Measurements from ENCODE around the gene PIAS1.
"Not testable (repeated sequence)": the region's sequence is repeated elsewhere in the genome, so short reads cannot be mapped to it uniquely, and the experiment has no call there.

Gene PIAS1

DNA sequence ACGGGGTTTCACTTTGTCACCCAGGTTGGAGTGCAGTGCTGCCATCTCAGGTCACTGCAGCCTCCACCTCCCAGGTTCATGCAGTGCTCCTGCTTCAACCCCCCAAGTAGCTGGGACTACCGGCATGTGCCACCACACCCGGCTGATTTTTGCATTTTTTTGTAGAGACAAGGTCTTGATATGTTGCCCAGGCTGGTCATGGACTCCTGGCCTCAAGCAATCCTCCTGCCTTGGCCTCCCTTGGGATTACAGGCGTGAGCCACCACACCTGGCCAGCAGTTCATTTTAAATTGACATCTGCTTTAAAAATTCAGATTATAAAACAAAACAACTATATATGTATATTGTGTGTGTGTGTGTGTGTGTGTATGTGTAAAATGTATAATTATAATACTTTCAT lies 112.7 kb downstream of the PIAS1 start:
- H3K4me3 ChIP-seq (ENCODE audit: low read length) = no peak overlapping the region
- DNase-seq (ENCODE audit: low read depth) = no peak
- TF ChIP-seq CTCF (conservative IDR thresholded peaks at IDR 0.05; ENCODE audit: low read depth, low read length) = no peak

GRCh38 chr15:68172037-68172436 lies 117.9 kb downstream of the PIAS1 start:
- DNase-seq (ENCODE audit: low read depth); H3K4me3 ChIP-seq (ENCODE audit: low read length): not testable (repeated sequence)

DNA sequence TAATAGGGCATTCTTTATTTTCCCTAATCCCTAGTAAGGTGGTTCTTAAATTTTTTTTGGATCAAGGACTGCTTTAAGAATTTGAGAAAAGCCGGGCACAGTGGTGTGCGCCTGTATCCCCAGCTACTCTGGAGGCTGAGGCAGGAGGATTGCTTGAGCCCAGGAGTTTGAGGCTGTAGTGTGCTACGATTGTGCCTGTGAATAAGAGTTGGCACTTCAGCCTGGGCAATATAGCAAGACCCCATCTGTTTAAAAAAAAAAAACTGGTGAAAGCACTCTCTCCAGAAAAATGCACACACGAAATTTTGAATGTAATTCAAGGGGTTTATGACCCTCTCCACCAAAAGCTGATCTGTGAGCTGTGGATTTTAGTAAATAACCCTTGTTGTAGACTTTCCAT lies 119.0 kb downstream of the PIAS1 start:
- no peak overlapping the region for H3K4me3 ChIP-seq (ENCODE audit: low read length)
- DNase-seq (ENCODE audit: low read depth) = no peak
- TF ChIP-seq CTCF (conservative IDR thresholded peaks at IDR 0.05; ENCODE audit: low read depth, low read length) = no peak

DNA sequence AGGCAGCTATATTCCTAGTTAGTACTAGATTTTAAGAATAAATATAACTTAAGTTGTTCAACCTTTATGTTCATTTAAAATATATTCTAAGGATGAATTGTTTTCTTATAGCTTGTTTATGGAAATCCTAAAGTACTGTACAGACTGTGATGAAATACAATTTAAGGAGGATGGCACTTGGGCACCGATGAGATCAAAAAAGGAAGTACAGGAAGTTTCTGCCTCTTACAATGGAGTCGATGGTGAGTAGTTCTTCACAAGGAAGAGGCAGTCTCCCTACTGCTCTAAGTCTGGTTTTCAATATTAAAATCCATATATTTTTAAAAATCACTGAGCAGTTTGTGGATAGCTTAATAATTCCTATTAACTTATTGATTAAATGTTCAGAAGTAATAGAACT lies 121.4 kb downstream of the PIAS1 start:
- H3K4me3 ChIP-seq (ENCODE audit: low read length) = no peak overlapping the region
- no peak for DNase-seq (ENCODE audit: low read depth)
- no peak for TF ChIP-seq CTCF (conservative IDR thresholded peaks at IDR 0.05; ENCODE audit: low read depth, low read length)

- no peak for DNase-seq (ENCODE audit: low read depth)
- no peak for TF ChIP-seq CTCF (conservative IDR thresholded peaks at IDR 0.05; ENCODE audit: low read depth, low read length)
- no peak overlapping the region for H3K4me3 ChIP-seq (ENCODE audit: low read length)
Observed at GRCh38 chr15:68176601-68177000, 122.5 kb downstream of the PIAS1 start.

- no peak for TF ChIP-seq CTCF (conservative IDR thresholded peaks at IDR 0.05; ENCODE audit: low read depth, low read length)
- no peak overlapping the region for H3K4me3 ChIP-seq (ENCODE audit: low read length)
- DNase-seq (ENCODE audit: low read depth) = peak; percentile 21
Observed at GRCh38 chr15:68177742-68178141, 123.6 kb downstream of the PIAS1 start.

GRCh38 chr15:68183616-68184315 lies 129.7 kb downstream of the PIAS1 start:
- TF ChIP-seq CTCF (conservative IDR thresholded peaks at IDR 0.05; ENCODE audit: low read depth, low read length) = no peak
- DNase-seq (ENCODE audit: low read depth) = no peak

More at GRCh38 chr15:68183616-68184315, 129.7 kb downstream of the PIAS1 start:
- H3K4me3 ChIP-seq (ENCODE audit: low read length) = no peak overlapping the region
